ENCODE data around the gene GRAMD4. TPM values are rescaled to one million over a fixed set of nuclear protein-coding genes. Genes with fewer than 3 reads are reported as not detected.

GRAMD4 gene
- total RNA-seq, 1 experiment from 2014 or later: 25.3 TPM

DNA sequence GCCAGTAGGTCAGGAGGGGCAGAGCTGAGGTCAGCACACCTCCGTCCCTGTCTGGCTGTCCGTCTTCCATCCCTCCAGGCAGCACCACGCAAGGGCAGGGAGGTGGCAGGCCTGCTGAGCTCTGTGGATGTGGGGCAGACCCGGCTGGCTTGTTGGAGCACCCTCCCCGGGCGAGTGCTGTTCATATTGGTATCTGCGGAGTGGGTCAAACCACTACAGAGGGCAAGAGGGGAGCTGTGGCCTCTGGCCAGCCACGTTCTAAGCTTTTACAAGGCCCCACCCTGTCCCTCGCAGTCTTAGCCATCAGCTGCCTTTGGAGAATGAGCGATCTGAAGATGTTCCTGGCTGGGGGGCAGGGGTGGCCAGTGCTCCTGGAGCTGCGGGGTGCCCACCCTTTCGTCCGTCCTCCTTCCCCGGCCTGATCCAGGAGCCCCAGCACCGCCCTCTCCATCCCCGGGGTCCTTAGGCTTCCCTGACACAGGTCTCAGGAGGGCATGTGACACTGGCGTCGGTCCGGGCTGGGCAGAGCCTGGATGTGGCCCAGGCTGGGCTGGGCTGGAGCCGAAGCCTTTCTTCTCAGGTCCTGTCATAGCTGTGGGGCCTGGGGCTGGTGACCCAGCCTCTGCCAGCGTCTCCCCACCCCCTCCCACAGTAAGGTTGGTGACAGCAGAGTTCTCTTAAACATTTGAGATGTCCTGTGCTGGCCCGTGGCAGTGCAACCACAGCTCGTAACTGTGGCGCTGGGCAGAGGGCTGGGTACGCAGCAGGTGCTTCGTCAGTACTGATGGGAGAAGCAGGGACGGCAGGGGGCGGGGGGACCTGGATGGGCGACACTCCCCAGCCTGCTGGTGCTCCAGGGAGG is 31.7 kb upstream of the GRAMD4 start:
- no peak for TF ChIP-seq EZH2phosphoT487 (IDR thresholded peaks at IDR 0.05; ENCODE audit: borderline replicate concordance, low read length)
- TF ChIP-seq EZH2 (IDR thresholded peaks at IDR 0.05; ENCODE audit: low read length, unreplicated experiment): no peak
- TF ChIP-seq, protein P1, sequence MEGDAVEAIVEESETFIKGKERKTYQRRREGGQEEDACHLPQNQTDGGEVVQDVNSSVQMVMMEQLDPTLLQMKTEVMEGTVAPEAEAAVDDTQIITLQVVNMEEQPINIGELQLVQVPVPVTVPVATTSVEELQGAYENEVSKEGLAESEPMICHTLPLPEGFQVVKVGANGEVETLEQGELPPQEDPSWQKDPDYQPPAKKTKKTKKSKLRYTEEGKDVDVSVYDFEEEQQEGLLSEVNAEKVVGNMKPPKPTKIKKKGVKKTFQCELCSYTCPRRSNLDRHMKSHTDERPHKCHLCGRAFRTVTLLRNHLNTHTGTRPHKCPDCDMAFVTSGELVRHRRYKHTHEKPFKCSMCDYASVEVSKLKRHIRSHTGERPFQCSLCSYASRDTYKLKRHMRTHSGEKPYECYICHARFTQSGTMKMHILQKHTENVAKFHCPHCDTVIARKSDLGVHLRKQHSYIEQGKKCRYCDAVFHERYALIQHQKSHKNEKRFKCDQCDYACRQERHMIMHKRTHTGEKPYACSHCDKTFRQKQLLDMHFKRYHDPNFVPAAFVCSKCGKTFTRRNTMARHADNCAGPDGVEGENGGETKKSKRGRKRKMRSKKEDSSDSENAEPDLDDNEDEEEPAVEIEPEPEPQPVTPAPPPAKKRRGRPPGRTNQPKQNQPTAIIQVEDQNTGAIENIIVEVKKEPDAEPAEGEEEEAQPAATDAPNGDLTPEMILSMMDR (conservative IDR thresholded peaks at IDR 0.05; ENCODE audit: low read depth, low read length): no peak
- POLR2A ChIA-PET (ENCODE audit: unreplicated experiment): no interaction called here

DNA sequence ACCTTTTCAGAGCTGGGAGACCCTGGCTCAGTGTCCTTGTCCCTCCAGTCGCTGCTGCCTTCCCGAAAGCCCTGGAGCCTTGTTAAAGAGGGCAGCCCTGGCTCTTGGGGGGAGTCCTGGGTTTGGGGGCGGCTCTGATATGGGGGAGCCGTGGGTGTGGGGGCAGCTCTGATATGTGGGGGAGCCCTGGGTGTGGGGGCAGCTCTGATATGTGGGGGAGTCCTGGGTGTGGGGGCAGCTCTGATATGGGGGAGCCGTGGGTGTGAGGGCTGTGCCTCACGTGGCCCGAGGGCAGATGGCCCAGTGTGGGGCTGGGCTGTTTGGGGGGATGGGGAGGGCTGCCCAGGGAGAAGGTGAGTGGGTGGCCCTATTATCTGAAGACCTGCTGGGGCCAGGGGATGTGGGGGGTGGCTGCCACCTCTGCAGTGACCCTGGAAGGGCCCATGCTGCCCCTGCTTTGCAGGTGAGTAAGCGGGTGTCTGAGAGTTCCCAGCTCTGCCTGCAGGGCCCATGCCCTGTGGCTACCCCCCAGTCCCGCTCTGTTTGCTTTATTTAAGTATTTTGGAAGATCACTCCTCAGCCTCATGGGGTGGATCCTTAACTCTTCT is 30.9 kb upstream of the GRAMD4 start:
- ChIA-PET POLR2A (ENCODE audit: unreplicated experiment) (no interaction called here), CTCF (no interaction called here)
- Histone ChIP-seq H4K20me1 (ENCODE audit: low read length) (no peaks in the 10 kb centered on the region), H3K9me3 (ENCODE audit: low read length) (no peaks in the 10 kb centered on the region), H3K36me3 (ENCODE audit: low read depth, low read length) (no peaks in the 10 kb centered on the region), H3K4me3 (ENCODE audit: low read length) (no peak overlapping the region), H3K9me2 (replicated peaks; ENCODE audit: low read length) (no peaks in the 10 kb centered on the region), H3K79me2 (ENCODE audit: low read length) (no peaks in the 10 kb centered on the region), H2AFZ (ENCODE audit: low read length) (no peak overlapping the region), H3K27ac (ENCODE audit: low read length) (no peak overlapping the region), H3F3A (ENCODE audit: low read length, unreplicated experiment) (no peaks in the 10 kb centered on the region), H3K9ac (ENCODE audit: low read length) (no peak overlapping the region), H3K4me2 (ENCODE audit: low read length) (no peak overlapping the region), H3K27me3 (ENCODE audit: low read length) (no peaks in the 10 kb centered on the region), H3K4me1 (ENCODE audit: insufficient read depth, low read length) (peaks cover 9% of the 10 kb centered on the region; the same call in 1 of the 2 replicates)
- TF ChIP-seq, protein P1 (conservative IDR thresholded peaks at IDR 0.05; ENCODE audit: low read depth, low read length): no peak
- TF ChIP-seq EZH2phosphoT487 (IDR thresholded peaks at IDR 0.05; ENCODE audit: borderline replicate concordance, low read length): no peak
- TF ChIP-seq EZH2 (IDR thresholded peaks at IDR 0.05; ENCODE audit: low read length, unreplicated experiment): no peak
- BruUV-seq (replicated peaks): no TSS peak
- intact Hi-C loops (cut with micrococcal nuclease): no loop called here
- ATAC-seq (no peak), DNase-seq (no peak)

More for the DNA sequence above, 31.7 kb upstream of the GRAMD4 start:
- Histone ChIP-seq H4K20me1 (ENCODE audit: low read length) (no peaks in the 10 kb centered on the region), H3K9me3 (ENCODE audit: low read length) (no peaks in the 10 kb centered on the region), H3K9me2 (replicated peaks; ENCODE audit: low read length) (no peaks in the 10 kb centered on the region), H3K27me3 (ENCODE audit: low read length) (no peaks in the 10 kb centered on the region), H3K36me3 (ENCODE audit: low read depth, low read length) (no peaks in the 10 kb centered on the region), H3K4me2 (ENCODE audit: low read length) (no peak overlapping the region), H3K27ac (ENCODE audit: low read length) (no peak overlapping the region), H3F3A (ENCODE audit: low read length, unreplicated experiment) (no peaks in the 10 kb centered on the region), H3K4me1 (ENCODE audit: insufficient read depth, low read length) (peaks cover 9% of the 10 kb centered on the region; the same call in 1 of the 2 replicates), H3K79me2 (ENCODE audit: low read length) (no peaks in the 10 kb centered on the region), H3K4me3 (ENCODE audit: low read length) (no peak overlapping the region), H2AFZ (ENCODE audit: low read length) (no peak overlapping the region), H3K9ac (ENCODE audit: low read length) (no peak overlapping the region)
- DNase-seq: no peak
- intact Hi-C loops (cut with micrococcal nuclease): no loop called here
- ATAC-seq: no peak
- CTCF ChIA-PET: no interaction called here
- no TSS peak for BruUV-seq (replicated peaks)

DNA sequence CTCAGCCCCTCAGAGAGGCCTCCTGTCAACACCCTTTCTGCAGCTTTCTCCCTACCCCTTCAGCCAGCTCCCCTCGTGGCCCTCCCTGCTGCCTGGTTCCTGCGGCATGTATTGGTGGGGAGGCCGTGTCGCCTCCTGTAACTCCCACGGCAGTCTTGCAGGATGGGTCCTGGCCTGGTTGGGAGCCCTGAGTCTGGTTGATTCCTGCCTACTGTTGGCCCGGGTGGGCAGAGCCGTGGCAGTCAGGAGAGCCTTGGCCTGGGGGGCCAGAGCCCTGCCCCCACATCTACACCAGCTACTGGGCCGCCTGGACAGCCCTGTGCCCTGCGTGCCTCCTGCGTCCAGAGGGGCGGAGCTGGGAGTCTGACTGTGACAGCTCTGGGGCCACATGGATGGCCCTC is 30.3 kb upstream of the GRAMD4 start:
- H3K9ac ChIP-seq (ENCODE audit: low read length): no peak overlapping the region
- no peaks in the 10 kb centered on the region for H3F3A ChIP-seq (ENCODE audit: low read length, unreplicated experiment)
- no peaks in the 10 kb centered on the region for H3K27me3 ChIP-seq (ENCODE audit: low read length)
- no peak overlapping the region for H3K4me2 ChIP-seq (ENCODE audit: low read length)
- H3K4me3 ChIP-seq (ENCODE audit: low read length): no peak overlapping the region
- no peak overlapping the region for H3K27ac ChIP-seq (ENCODE audit: low read length)
- H3K9me2 ChIP-seq (replicated peaks; ENCODE audit: low read length): no peaks in the 10 kb centered on the region
- H4K20me1 ChIP-seq (ENCODE audit: low read length): no peaks in the 10 kb centered on the region
- DNase-seq (no peak), ATAC-seq (no peak)
- no peak overlapping the region for H2AFZ ChIP-seq (ENCODE audit: low read length)
- POLR2A ChIA-PET (ENCODE audit: unreplicated experiment): no interaction called here
- TF ChIP-seq EZH2phosphoT487 (IDR thresholded peaks at IDR 0.05; ENCODE audit: borderline replicate concordance, low read length): no peak
- TF ChIP-seq, protein P1 (conservative IDR thresholded peaks at IDR 0.05; ENCODE audit: low read depth, low read length): no peak
- no peak for TF ChIP-seq EZH2 (IDR thresholded peaks at IDR 0.05; ENCODE audit: low read length, unreplicated experiment)
- CTCF ChIA-PET: no interaction called here
- H3K79me2 ChIP-seq (ENCODE audit: low read length): no peaks in the 10 kb centered on the region
- peaks cover 9% of the 10 kb centered on the region; the same call in 1 of the 2 replicates for H3K4me1 ChIP-seq (ENCODE audit: insufficient read depth, low read length)
- intact Hi-C loops (cut with micrococcal nuclease): no loop called here
- no peaks in the 10 kb centered on the region for H3K9me3 ChIP-seq (ENCODE audit: low read length)
- H3K36me3 ChIP-seq (ENCODE audit: low read depth, low read length): no peaks in the 10 kb centered on the region
- BruUV-seq (replicated peaks): no TSS peak
